GM12892 (cell line): ENCODE data around the gene PTAR1.

Source experiments
- POLR2A ChIP-seq: IDR thresholded peaks from 2 replicates; pipeline ENCODE4 v1.6.1; 2011; ENCODE audit warnings: low read depth, low read length, control low read depth
- TAF1 ChIP-seq: IDR thresholded peaks from 2 replicates; pipeline ENCODE4 v1.6.1; 2011; ENCODE audit warnings: low read depth, mild to moderate bottlenecking, control low read depth, low read length, borderline replicate concordance

- TF ChIP-seq TAF1 (no peak), POLR2A (no peak)
Measured at GRCh38 chr9:69672596-69673310, 87.1 kb downstream of the PTAR1 start.
